ENCODE data around the gene FGFBP3. TPM values are rescaled to one million over a fixed set of nuclear protein-coding genes. Genes with fewer than 3 reads are reported as not detected.

FGFBP3 gene
- total and polyA plus RNA-seq, 2 of the 4 experiments (the other 2 are of a cell fraction) = under 0.01 to 0.36 TPM

DNA sequence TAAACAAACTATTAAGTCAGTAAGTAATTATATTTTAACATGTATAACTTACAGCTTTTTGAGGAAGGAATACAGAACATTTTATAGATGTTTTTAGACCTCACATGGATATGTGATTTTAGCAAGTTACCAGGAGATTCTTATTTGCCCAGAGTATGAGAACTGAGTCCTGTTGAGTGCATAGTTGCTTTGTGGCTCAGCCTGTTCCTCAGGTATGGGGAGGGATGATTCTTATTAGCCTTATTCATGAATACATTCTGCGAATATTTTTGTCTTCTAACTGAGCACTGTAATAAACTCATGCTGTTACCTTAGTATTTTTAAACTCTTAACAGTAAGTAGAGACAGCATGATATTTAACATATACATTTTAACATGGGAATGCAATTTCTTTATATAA lies 32.1 kb upstream of the FGFBP3 start:
- Histone ChIP-seq H2AFZ (replicated peaks; ENCODE audit: low read length, poor library complexity) (no peak overlapping the region), H3K9me3 (ENCODE audit: control insufficient read depth, insufficient read depth, low read length) (no peaks in the 10 kb centered on the region), H3K23ac (ENCODE audit: low read depth, low read length) (no peak overlapping the region), H2AK5ac (ENCODE audit: low read depth, low read length) (no peak overlapping the region), H3K4me1 (ENCODE audit: control insufficient read depth, insufficient read depth, low read length) (peaks cover 4% of the 10 kb centered on the region), H3K9me1 (ENCODE audit: insufficient read depth, low read length) (peaks cover 6% of the 10 kb centered on the region), H3K4me3 (ENCODE audit: insufficient read depth, low read depth, low read length) (no peak overlapping the region), H3K27ac (ENCODE audit: insufficient read depth, low read length) (no peak overlapping the region), H2BK5ac (ENCODE audit: low read depth, low read length, poor library complexity, severe bottlenecking) (no peak overlapping the region), H2BK20ac (ENCODE audit: low read depth, low read length) (no peak overlapping the region), H2AK9ac (replicated peaks; ENCODE audit: low read depth, low read length, poor library complexity) (no peak overlapping the region), H4K8ac (ENCODE audit: low read depth in 2 of 2, low read length in 2 of 2) (no peak overlapping the region), H2BK15ac (ENCODE audit: low read depth, low read length) (no peak overlapping the region), H3K79me1 (ENCODE audit: low read depth in 1 of 2, low read length in 2 of 2) (peaks cover 26 to 28% of the 10 kb centered on the region in 2 experiments), H3K27me3 (ENCODE audit: control insufficient read depth, insufficient read depth, low read length) (no peaks in the 10 kb centered on the region), H4K91ac (ENCODE audit: insufficient read depth, low read depth, low read length) (no peak overlapping the region), H3K56ac (ENCODE audit: extremely low read depth, insufficient read depth, low read length) (no peak overlapping the region), H3K9ac (ENCODE audit: low read depth, low read length) (no peak overlapping the region), H4K20me1 (ENCODE audit: insufficient read depth, low read length) (peaks cover 16% of the 10 kb centered on the region), H3K18ac (ENCODE audit: low read depth, low read length) (no peak overlapping the region), H4K5ac (ENCODE audit: low read depth, low read length) (no peak overlapping the region), H3K4me2 (ENCODE audit: low read depth, low read length) (no peak overlapping the region), H3K4ac (ENCODE audit: low read depth, low read length) (no peak overlapping the region), H2BK120ac (ENCODE audit: low read depth, low read length) (no peak overlapping the region), H3K36me3 (ENCODE audit: control insufficient read depth, insufficient read depth, low read length) (peaks cover 25% of the 10 kb centered on the region), H3K14ac (replicated peaks; ENCODE audit: low read depth, low read length) (no peak overlapping the region)
- no TSS peak for BruUV-seq (replicated peaks)
- ChIA-PET CTCF (interaction anchor here (0.6 to 1.2 kb wide), 3 partner anchors 77 to 624 kb away, joined by 3 to 4 read pairs (median 3); no protein-coding TSS in a partner anchor), POLR2A (ENCODE audit: unreplicated experiment) (interaction anchor here (0.6 to 1.2 kb wide), 2 partner anchors 16 to 18 kb away, joined by 3 to 5 read pairs; partner anchors contain the start of gene BTAF1)
- DNase-seq (no peak), ATAC-seq (ENCODE audit: low read depth) (no peak)
- dilution Hi-C loops (cut with HindIII; ENCODE audit: low sequenced_read_pairs, unreplicated experiment) (no loop called here), intact Hi-C loops (cut with micrococcal nuclease) (no loop called here), in situ Hi-C loops (cut with MboI; ENCODE audit: low sequenced_read_pairs) (no loop called here)
- WGBS, 2 experiments (ENCODE audit: extremely low coverage in 2 of 2, insufficient read length in 1 of 2) = no CpG with 5 or more reads among the region's 1 CpG
- no peak for TF ChIP-seq RAD21 (IDR thresholded peaks at IDR 0.05; ENCODE audit: low read length)
- TF ChIP-seq, protein P1, sequence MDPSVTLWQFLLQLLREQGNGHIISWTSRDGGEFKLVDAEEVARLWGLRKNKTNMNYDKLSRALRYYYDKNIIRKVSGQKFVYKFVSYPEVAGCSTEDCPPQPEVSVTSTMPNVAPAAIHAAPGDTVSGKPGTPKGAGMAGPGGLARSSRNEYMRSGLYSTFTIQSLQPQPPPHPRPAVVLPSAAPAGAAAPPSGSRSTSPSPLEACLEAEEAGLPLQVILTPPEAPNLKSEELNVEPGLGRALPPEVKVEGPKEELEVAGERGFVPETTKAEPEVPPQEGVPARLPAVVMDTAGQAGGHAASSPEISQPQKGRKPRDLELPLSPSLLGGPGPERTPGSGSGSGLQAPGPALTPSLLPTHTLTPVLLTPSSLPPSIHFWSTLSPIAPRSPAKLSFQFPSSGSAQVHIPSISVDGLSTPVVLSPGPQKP (IDR thresholded peaks at IDR 0.05; ENCODE audit: borderline replicate concordance, low read depth, low read length) = no peak
- no peak for TF ChIP-seq CHD1 (IDR thresholded peaks at IDR 0.05; ENCODE audit: low read depth, low read length)

All from IMR-90 (cell line).